OCI-LY7 (cell line): ENCODE measurements around the gene TUBA1C.

Experiments used
- CTCF ChIP-seq: fragments of 200-600 bp; sonication (generic); conservative IDR thresholded peaks from 2 replicates; pipeline ENCODE4 v1.5.1; 2014; ENCODE audit warnings: mild to moderate bottlenecking, antibody characterized with exemption, low read length, moderate library complexity, mixed read lengths
- EZH2phosphoT487 ChIP-seq: fragments of 200-600 bp; sonication (generic); IDR thresholded peaks from 2 replicates; pipeline ENCODE4 v1.6.1; 2018; ENCODE audit warnings: low read depth, borderline replicate concordance, mild to moderate bottlenecking, mixed run types, antibody characterized with exemption, low read length, moderate library complexity, mixed read lengths

GRCh38 chr12:49230805-49231194 lies 34.1 kb upstream of the TUBA1C start:
- no peak for TF ChIP-seq CTCF
- TF ChIP-seq EZH2phosphoT487 = no peak
